Cardiac ventricle fibroblast (primary cell): ENCODE data around the gene CYP4A22. TPM values are rescaled to one million over a fixed set of nuclear protein-coding genes. Genes with fewer than 3 reads are reported as not detected.

ENCODE experiments used
- total RNA-seq: library from RNA; depleted of rRNA; stranded (reverse); fragments of >200 nt; gene quantifications from 2 replicates; pipeline ENCODE4 v1.2.3, GENCODE V29; 2015

Gene CYP4A22
- total RNA-seq: 0.15 TPM in 1 of 2 replicates, not detected in the other

GRCh38 chr1:47137198-47137597 lies at the start of gene CYP4A22:
TSS of gene CYP4A22 (plus strand) at chr1:47137441. CDS start at chr1:47137486, 45 bp downstream.

GRCh38 chr1:47189844-47190508 lies 52.7 kb downstream of the CYP4A22 start, which contains the start of gene PDZK1IP1:
TSS of gene PDZK1IP1 (minus strand) at chr1:47190036. CDS start at chr1:47189932, 104 bp downstream.

Other genes with a start within 250 kb of the CYP4A22 start
- 0.19 TPM in 1 of 2 replicates, not detected in the other for gene CYP4A11, start 196.0 kb upstream of the CYP4A22 start, total RNA-seq
- gene CYP4X1, start 113.8 kb upstream of the CYP4A22 start, total RNA-seq: 9.4 and 13.3 TPM in 2 replicates
- gene CYP4Z1, start 70.2 kb upstream of the CYP4A22 start, total RNA-seq: 0.10 TPM in 1 of 2 replicates, not detected in the other
- gene PDZK1IP1, start 52.6 kb downstream of the CYP4A22 start, total RNA-seq: not detected in 2 replicates
- 0.10 and 0.25 TPM in 2 replicates for gene TAL1, start 94.8 kb downstream of the CYP4A22 start, total RNA-seq
- gene STIL, start 176.7 kb downstream of the CYP4A22 start, total RNA-seq: 1.9 and 2.0 TPM in 2 replicates
- 74.1 and 88.1 TPM in 2 replicates for gene CMPK1, start 196.3 kb downstream of the CYP4A22 start, total RNA-seq